Astrocyte of the cerebellum (primary cell): ENCODE data around the gene ANXA3.

Experiments used
- DNase-seq: peaks from one replicate; pipeline ENCODE4 v3.0.0-alpha.2; 2011; ENCODE audit warnings: low read depth
- H3K4me3 ChIP-seq: 2 replicates; pipeline ENCODE4 v1.5.1; 2011; ENCODE audit warnings: mild to moderate bottlenecking, low read depth, low read length, moderate library complexity
- CTCF ChIP-seq: IDR thresholded peaks from 2 replicates; pipeline ENCODE4 v1.5.1; 2012; ENCODE audit warnings: low read length, low read depth, moderate library complexity, mild to moderate bottlenecking; ENCODE audit errors: missing control alignments
- in situ Hi-C: cut with HindIII; loops from 2 replicates; pipeline ENCODE4 v1.10.0; 2017; ENCODE audit warnings: low sequenced_read_pairs

Gene ANXA3

GRCh38 chr4:78513411-78513975, 38.1 kb upstream of the ANXA3 start:
- no peak overlapping the region for H3K4me3 ChIP-seq
- no peak for DNase-seq
- TF ChIP-seq CTCF = no peak
- in situ Hi-C loops = no loop called here

GRCh38 chr4:78517050-78517652, 34.4 kb upstream of the ANXA3 start:
- DNase-seq = peak; percentile 27
- TF ChIP-seq CTCF = peak; percentile 63
- in situ Hi-C loops = no loop called here
- no peak overlapping the region for H3K4me3 ChIP-seq

GRCh38 chr4:78518561-78518960, 33.0 kb upstream of the ANXA3 start:
- no peak for TF ChIP-seq CTCF
- no peak for DNase-seq
- no peak overlapping the region for H3K4me3 ChIP-seq
- in situ Hi-C loops = no loop called here

GRCh38 chr4:78519962-78520361, 31.6 kb upstream of the ANXA3 start:
- DNase-seq = no peak
- no peak for TF ChIP-seq CTCF
- no peak overlapping the region for H3K4me3 ChIP-seq
- in situ Hi-C loops = no loop called here

GRCh38 chr4:78520808-78521226, 30.8 kb upstream of the ANXA3 start:
- in situ Hi-C loops = no loop called here
- DNase-seq = peak; percentile 77
- H3K4me3 ChIP-seq = no peak overlapping the region
- peak; percentile 13 for TF ChIP-seq CTCF

- no peak for TF ChIP-seq CTCF
- in situ Hi-C loops = no loop called here
- no peak overlapping the region for H3K4me3 ChIP-seq
Measured at GRCh38 chr4:78524009-78524408, 27.6 kb upstream of the ANXA3 start.

More at GRCh38 chr4:78524009-78524408, 27.6 kb upstream of the ANXA3 start:
- no peak for DNase-seq
